H1 (cell line): ENCODE data around the gene LRRC15. TPM values are rescaled to one million over a fixed set of nuclear protein-coding genes. Genes with fewer than 3 reads are reported as not detected.

Experiments used
- CTCF ChIA-PET: fragments of 300-600 bp; sonication (Branson Sonifier 250); formaldehyde crosslinking; loops from one replicate; lab custom pipeline; 2021; ENCODE audit not compliant: partially characterized antibody; lab: Charles Lee
- POLR2A ChIA-PET: fragments of 300-600 bp; sonication (Branson Sonifier 250); formaldehyde crosslinking; loops from one replicate; lab custom pipeline; 2021; ENCODE audit warnings: inconsistent platforms; ENCODE audit not compliant: partially characterized antibody; lab: Charles Lee
- DNase-seq, 2 experiments: peaks; one replicate each; pipeline versions ENCODE4 v3.0.0 to v3.0.0-alpha.2; 2010 to 2022; ENCODE audit warnings: low spot score in 2 of 2, low read depth in 1 of 2, mixed read lengths in 1 of 2
- FAIRE-seq: peaks from 2 replicates; lab custom pipeline; 2011; peaks lifted over from hg19 to GRCh38; lab: Jason Lieb, UNC
- H2AFZ ChIP-seq: 2 replicates; pipeline ENCODE4 v1.8.1; 2012; ENCODE audit warnings: low read length, inconsistent platforms
- H2AK5ac ChIP-seq: 2 replicates; pipeline ENCODE4 v1.6.1; 2013; ENCODE audit warnings: low read depth, low read length
- H2BK120ac ChIP-seq: replicated peaks from 2 replicates; pipeline ENCODE3; 2013; ENCODE audit warnings: low read depth, low read length, inconsistent platforms
- H2BK12ac ChIP-seq: 2 replicates; pipeline ENCODE4 v1.6.1; 2013; ENCODE audit warnings: low read depth, low read length
- H2BK15ac ChIP-seq: 2 replicates; pipeline ENCODE4 v1.6.1; 2013; ENCODE audit warnings: low read length
- H2BK20ac ChIP-seq: 2 replicates; pipeline ENCODE4 v1.6.1; 2013; ENCODE audit warnings: low read length
- H2BK5ac ChIP-seq: 2 replicates; pipeline ENCODE4 v1.6.1; 2013; ENCODE audit warnings: low read depth, low read length
- H3K14ac ChIP-seq: 2 replicates; pipeline ENCODE4 v1.6.1; 2013; ENCODE audit warnings: inconsistent platforms; ENCODE audit not compliant: insufficient read length
- H3K18ac ChIP-seq: 2 replicates; pipeline ENCODE4 v1.6.1; 2013; ENCODE audit warnings: low read length; ENCODE audit errors: extremely low read depth
- H3K23ac ChIP-seq: 2 replicates; pipeline ENCODE4 v1.6.1; 2013; ENCODE audit warnings: inconsistent platforms; ENCODE audit not compliant: insufficient read length
- H3K23me2 ChIP-seq: 2 replicates; pipeline ENCODE4 v1.6.1; 2013; ENCODE audit warnings: low read depth, low read length
- H3K27ac ChIP-seq: 2 replicates; pipeline ENCODE4 v1.6.1; 2011; ENCODE audit warnings: low read depth, low read length, inconsistent platforms
- H3K27me3 ChIP-seq, 4 experiments: replicated peaks in 1 of 4; 1 replicate in 1 of 4; 2 replicates in 3 of 4; pipeline versions ENCODE4 v1.6.1 to v1.8.1; 2011 to 2013; ENCODE audit warnings: low read length in 3 of 4, mild to moderate bottlenecking in 3 of 4, inconsistent platforms in 2 of 4, mixed read lengths in 2 of 4, moderate library complexity in 1 of 4; ENCODE audit not compliant: control insufficient read depth in 3 of 4, insufficient read depth in 3 of 4; ENCODE audit errors: extremely low read depth in 1 of 4
- H3K36me3 ChIP-seq, 4 experiments: 2 replicates each; pipeline versions ENCODE4 v1.6.1 to v1.8.1; 2011 to 2013; ENCODE audit warnings: mild to moderate bottlenecking in 4 of 4, low read length in 3 of 4, moderate library complexity in 2 of 4, control low read depth in 1 of 4, inconsistent platforms in 1 of 4; ENCODE audit not compliant: insufficient read depth in 4 of 4, control insufficient read depth in 2 of 4
- H3K4ac ChIP-seq: replicated peaks from 2 replicates; pipeline ENCODE3; 2013; ENCODE audit warnings: low read length, low read depth, mixed read lengths, inconsistent platforms; ENCODE audit not compliant: insufficient read length
- H3K4me1 ChIP-seq, 4 experiments: replicated peaks in 1 of 4; 1 replicate in 1 of 4; 2 replicates in 3 of 4; pipeline versions ENCODE4 v1.6.1 to v1.8.1; 2011 to 2013; ENCODE audit warnings: low read length in 3 of 4, inconsistent platforms in 2 of 4, mixed read lengths in 1 of 4; ENCODE audit not compliant: insufficient read depth in 4 of 4, control insufficient read depth in 3 of 4
- H3K4me2 ChIP-seq, 2 experiments: 2 replicates each; pipeline versions ENCODE4 v1.6.1 to v1.8.1; 2011 to 2013; ENCODE audit warnings: low read depth in 2 of 2, low read length in 2 of 2, control low read depth in 1 of 2, inconsistent platforms in 1 of 2, mild to moderate bottlenecking in 1 of 2; ENCODE audit not compliant: insufficient read depth in 1 of 2
- H3K4me3 ChIP-seq, 4 experiments: fragments of 200-600, 300-600 bp in 1 of 4; sonication (generic), shearing (Covaris generic), sonication (Bioruptor Twin) in 1 of 4; 2 replicates each; pipeline versions ENCODE4 v1.5.1 to v1.8.1; 2011 to 2016; ENCODE audit warnings: low read length in 4 of 4, low read depth in 3 of 4, control low read depth in 2 of 4, inconsistent platforms in 2 of 4, mild to moderate bottlenecking in 2 of 4, mixed read lengths in 1 of 4, moderate library complexity in 1 of 4; ENCODE audit not compliant: insufficient read depth in 2 of 4; ENCODE audit errors: extremely low read depth in 1 of 4
- H3K56ac ChIP-seq: replicated peaks from 2 replicates; pipeline ENCODE3; 2013; ENCODE audit warnings: low read depth, mild to moderate bottlenecking, mixed read lengths, low read length, inconsistent platforms; ENCODE audit not compliant: insufficient read length
- H3K79me1 ChIP-seq: 2 replicates; pipeline ENCODE4 v1.6.1; 2013; ENCODE audit warnings: low read depth, low read length, control low read depth
- H3K79me2 ChIP-seq, 2 experiments: 2 replicates each; pipeline versions ENCODE4 v1.6.1 to v1.8.1; 2012 to 2013; ENCODE audit warnings: low read length in 2 of 2, mild to moderate bottlenecking in 2 of 2, inconsistent platforms in 1 of 2; ENCODE audit not compliant: insufficient read depth in 2 of 2, control insufficient read depth in 1 of 2
- H3K9ac ChIP-seq, 4 experiments: replicated peaks in 1 of 4; 1 replicate in 1 of 4; 2 replicates in 3 of 4; pipeline versions ENCODE4 v1.6.1 to v1.8.1; 2011 to 2013; ENCODE audit warnings: low read depth in 3 of 4, low read length in 3 of 4, control low read depth in 2 of 4, mild to moderate bottlenecking in 2 of 4, moderate library complexity in 2 of 4, inconsistent platforms in 1 of 4; ENCODE audit errors: extremely low read depth in 1 of 4
- H3K9me3 ChIP-seq, 2 experiments: 2 replicates each; pipeline versions ENCODE4 v1.6.1 to v1.8.1; 2012 to 2013; ENCODE audit warnings: mild to moderate bottlenecking in 2 of 2, moderate library complexity in 2 of 2, control low read depth in 1 of 2, inconsistent platforms in 1 of 2, low read depth in 1 of 2, low read length in 1 of 2, mixed read lengths in 1 of 2; ENCODE audit not compliant: insufficient read depth in 2 of 2
- H4K20me1 ChIP-seq, 2 experiments: replicated peaks in 1 of 2; 2 replicates each; pipeline versions ENCODE3 to v1.8.1; 2011 to 2013; ENCODE audit warnings: inconsistent platforms in 2 of 2, low read length in 2 of 2, mild to moderate bottlenecking in 1 of 2; ENCODE audit not compliant: insufficient read depth in 2 of 2, control insufficient read depth in 1 of 2
- H4K5ac ChIP-seq: 2 replicates; pipeline ENCODE4 v1.6.1; 2013; ENCODE audit warnings: low read length, low read depth, mixed read lengths, inconsistent platforms; ENCODE audit not compliant: insufficient read length
- H4K8ac ChIP-seq: 2 replicates; pipeline ENCODE4 v1.8.0; 2013; ENCODE audit warnings: mild to moderate bottlenecking, moderate library complexity, low read length, inconsistent platforms; ENCODE audit not compliant: insufficient read depth; ENCODE audit errors: extremely low read depth
- H4K91ac ChIP-seq: replicated peaks from 2 replicates; pipeline ENCODE3; 2013; ENCODE audit warnings: low read length, mixed read lengths, inconsistent platforms; ENCODE audit not compliant: insufficient read length
- ASH2L ChIP-seq: fragments of 200-600, 300-600 bp; sonication (generic); IDR thresholded peaks from one replicate; pipeline ENCODE4 v1.7.1; 2017; ENCODE audit warnings: low read length
- HDAC6 ChIP-seq: IDR thresholded peaks from one replicate; pipeline ENCODE4 v1.7.1; 2012; ENCODE audit warnings: low read depth, mild to moderate bottlenecking, inconsistent platforms, low read length, moderate library complexity
- RNF2 ChIP-seq: fragments of 200-900, 300-1000 bp; sonication (generic); IDR thresholded peaks from 2 replicates; pipeline ENCODE4 v1.7.1; 2016; ENCODE audit warnings: borderline replicate concordance, low read depth, mild to moderate bottlenecking, antibody characterized with exemption, low read length; ENCODE audit not compliant: poor library complexity, severe bottlenecking; ENCODE audit errors: missing control alignments
- WGBS, 2 experiments: shearing (Covaris generic) in 1 of 2; methylation state at CpG; one replicate each; pipeline versions ENCODE4 v1.1.6 to v1.1.7; 2013 to 2015; ENCODE audit warnings: low lambda C conversion rate in 2 of 2, mixed read lengths in 2 of 2, inconsistent platforms in 1 of 2, low coverage in 1 of 2, missing lambda C conversion rate in 1 of 2; ENCODE audit not compliant: insufficient replicate concordance in 2 of 2, insufficient coverage in 1 of 2, insufficient read length in 1 of 2; ENCODE audit errors: extremely low coverage in 1 of 2, missing lambda C conversion rate in 1 of 2; 5-methylcytosine and 5-hydroxymethylcytosine counted together
- polyA plus RNA-seq, 7 experiments: library from polyadenylated mRNA; depleted of rRNA in 3 of 7; stranded (reverse) in 5 of 7; unstranded in 2 of 7; fragments of >200 nt in 5 of 7; fragments of 200-250 nt in 2 of 7; gene quantifications; 1 replicate in 5 of 7; 2 replicates in 1 of 7; 4 replicates in 1 of 7; pipeline versions ENCODE4 v1.2.1 to v1.2.3, GENCODE V29; 2011 to 2013; ENCODE audit warnings: missing spikeins in 2 of 7, mixed read lengths in 2 of 7
- total RNA-seq: library from RNA; stranded (reverse); fragmentation: NEBNext Ultra II Directional; extraction: Animal tissue kit (Norgen Biotek cat#: 25700); gene quantifications from 2 replicates; pipeline ENCODE4 v1.2.1, GENCODE V29; 2021
- TF ChIP-seq, protein P1 (sequence below): IDR thresholded peaks from 2 replicates; pipeline ENCODE4 v1.6.1; 2012; ENCODE audit warnings: inconsistent platforms
- TF ChIP-seq, protein P2 (sequence below), 3 experiments: IDR thresholded peaks; 1 replicate in 2 of 3; 2 replicates in 1 of 3; pipeline versions ENCODE4 v1.5.1 to v1.6.1; 2011; ENCODE audit warnings: low read length in 3 of 3, mild to moderate bottlenecking in 3 of 3, inconsistent platforms in 2 of 3, low read depth in 1 of 3, moderate library complexity in 1 of 3; ENCODE audit not compliant: insufficient read depth in 1 of 3; ENCODE audit errors: control extremely low read depth in 1 of 3

The LRRC15 gene
- total and polyA plus RNA-seq, 2 of the 8 experiments (the other 6 are each of a cell fraction or from before 2014, with no cell fraction given): 0.15 to 0.37 TPM

DNA sequence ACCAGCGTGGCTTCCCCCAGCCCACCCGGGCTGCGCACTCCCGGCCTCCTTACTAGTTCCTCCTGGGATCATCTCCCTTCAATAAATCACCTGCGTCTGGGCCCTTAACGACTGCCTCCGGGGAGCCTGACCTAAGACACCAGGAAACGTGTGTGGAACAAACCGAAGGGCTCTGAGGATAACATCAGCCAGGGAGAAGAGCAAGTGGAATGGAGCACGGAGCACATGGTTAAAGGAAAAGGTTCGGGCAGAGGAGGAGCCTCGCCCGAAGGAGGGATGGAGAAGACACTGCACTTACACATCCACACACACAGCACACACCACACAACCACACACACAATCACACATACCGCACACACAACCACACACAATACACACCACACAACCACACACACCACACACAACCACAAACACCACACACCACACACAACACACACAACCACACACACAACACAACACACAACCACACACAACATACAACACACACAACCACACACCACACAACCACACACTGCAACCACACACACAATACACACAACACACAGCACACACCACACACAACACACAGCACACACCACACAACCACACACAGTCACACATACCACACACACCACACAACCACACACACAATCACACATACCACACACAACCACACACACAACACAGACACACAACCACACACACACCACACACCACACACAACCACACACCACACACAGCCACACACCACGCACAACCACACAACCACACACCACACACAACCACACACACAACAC is 43.2 kb downstream of the LRRC15 start:
- H4K91ac ChIP-seq: peak overlapping the region; percentile 96
- H2BK5ac ChIP-seq: 0 out of 2 replicates have a peak overlapping the region, but pooled peaks have one; percentile 7
- no peak overlapping the region for H3K4me2 ChIP-seq
- peaks cover 28% of the 10 kb centered on the region; the same call in 1 of the 2 replicates for H3K23me2 ChIP-seq
- no peaks in the 10 kb centered on the region for H3K79me2 ChIP-seq
- H3K23ac ChIP-seq: no peak overlapping the region
- H2BK20ac ChIP-seq: peak overlapping the region; percentile 13
- H2BK120ac ChIP-seq: peak overlapping the region; percentile 35
- H3K56ac ChIP-seq: peak overlapping the region; percentile 100
- peak; percentile 32 for FAIRE-seq
- no peaks in the 10 kb centered on the region; a peak in 1 of 8 replicates for H3K36me3 ChIP-seq
- peak overlapping the region; percentile 69; the same call in 1 of the 2 replicates for H4K8ac ChIP-seq
- peak overlapping the region; percentile 91 for H3K4ac ChIP-seq
- H2AK5ac ChIP-seq: peak overlapping the region; percentile 68
- no peak overlapping the region; a peak in 4 of 7 replicates for H3K9ac ChIP-seq
- H2BK12ac ChIP-seq: peak overlapping the region; percentile 51; the same call in 1 of the 2 replicates
- H4K5ac ChIP-seq: no peak overlapping the region
- DNase-seq: no peak
- H2AFZ ChIP-seq: no peak overlapping the region
- peaks cover 0 to 23% of the 10 kb centered on the region in 2 experiments for H4K20me1 ChIP-seq
- H3K14ac ChIP-seq: peak overlapping the region; percentile 32
- H3K9me3 ChIP-seq: peaks cover 15 to 16% of the 10 kb centered on the region in 2 experiments; a peak in 2 of 4 replicates
- H3K4me3 ChIP-seq: no peak overlapping the region
- H2BK15ac ChIP-seq: peak overlapping the region; percentile 21
- H3K27ac ChIP-seq: no peak overlapping the region
- peaks cover 14% of the 10 kb centered on the region for H3K79me1 ChIP-seq
- peak overlapping the region; percentile 41; the same call in 1 of the 2 replicates for H3K18ac ChIP-seq
- ChIA-PET POLR2A (no interaction called here), CTCF (interaction anchor here (0.6 to 1.1 kb wide), 3 partner anchors 78 to 583 kb away, joined by 3 read pairs; no protein-coding TSS in a partner anchor)
- WGBS, 2 experiments: 87% methylated on average over 15 of the region's 15 CpGs; no CpG with 5 or more reads in 1 of the 2 experiments
- H3K27me3 ChIP-seq: peaks cover 0 to 3% (median 0%) of the 10 kb centered on the region in 4 experiments; a peak in 2 of 7 replicates
- TF ChIP-seq RNF2 (no peak), ASH2L (no peak), HDAC6 (peak; percentile 60)
- TF ChIP-seq, protein P1, sequence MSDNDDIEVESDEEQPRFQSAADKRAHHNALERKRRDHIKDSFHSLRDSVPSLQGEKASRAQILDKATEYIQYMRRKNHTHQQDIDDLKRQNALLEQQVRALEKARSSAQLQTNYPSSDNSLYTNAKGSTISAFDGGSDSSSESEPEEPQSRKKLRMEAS: 0 out of 2 replicates have a peak, but pooled peaks have one; percentile 5
- TF ChIP-seq, protein P2, sequence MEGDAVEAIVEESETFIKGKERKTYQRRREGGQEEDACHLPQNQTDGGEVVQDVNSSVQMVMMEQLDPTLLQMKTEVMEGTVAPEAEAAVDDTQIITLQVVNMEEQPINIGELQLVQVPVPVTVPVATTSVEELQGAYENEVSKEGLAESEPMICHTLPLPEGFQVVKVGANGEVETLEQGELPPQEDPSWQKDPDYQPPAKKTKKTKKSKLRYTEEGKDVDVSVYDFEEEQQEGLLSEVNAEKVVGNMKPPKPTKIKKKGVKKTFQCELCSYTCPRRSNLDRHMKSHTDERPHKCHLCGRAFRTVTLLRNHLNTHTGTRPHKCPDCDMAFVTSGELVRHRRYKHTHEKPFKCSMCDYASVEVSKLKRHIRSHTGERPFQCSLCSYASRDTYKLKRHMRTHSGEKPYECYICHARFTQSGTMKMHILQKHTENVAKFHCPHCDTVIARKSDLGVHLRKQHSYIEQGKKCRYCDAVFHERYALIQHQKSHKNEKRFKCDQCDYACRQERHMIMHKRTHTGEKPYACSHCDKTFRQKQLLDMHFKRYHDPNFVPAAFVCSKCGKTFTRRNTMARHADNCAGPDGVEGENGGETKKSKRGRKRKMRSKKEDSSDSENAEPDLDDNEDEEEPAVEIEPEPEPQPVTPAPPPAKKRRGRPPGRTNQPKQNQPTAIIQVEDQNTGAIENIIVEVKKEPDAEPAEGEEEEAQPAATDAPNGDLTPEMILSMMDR (IDR thresholded peaks at IDR 0.05; ENCODE audit: control extremely low read depth in 1 of 3, insufficient read depth in 1 of 3, low read depth in 1 of 3, low read length in 3 of 3): no peak
- peaks cover 0 to 2% (median 0%) of the 10 kb centered on the region in 4 experiments; a peak in 3 of 7 replicates for H3K4me1 ChIP-seq
